SH-SY5Y (cell line): ENCODE data around the gene NRF1.

Source experiments
- GATA2 ChIP-seq: IDR thresholded peaks from 2 replicates; pipeline ENCODE4 v1.6.1; 2011; ENCODE audit warnings: mild to moderate bottlenecking, low read depth, low read length
- GATA3 ChIP-seq: IDR thresholded peaks from 2 replicates; pipeline ENCODE4 v1.6.1; 2011; ENCODE audit warnings: low read depth, mild to moderate bottlenecking, low read length, moderate library complexity

NRF1 gene

DNA sequence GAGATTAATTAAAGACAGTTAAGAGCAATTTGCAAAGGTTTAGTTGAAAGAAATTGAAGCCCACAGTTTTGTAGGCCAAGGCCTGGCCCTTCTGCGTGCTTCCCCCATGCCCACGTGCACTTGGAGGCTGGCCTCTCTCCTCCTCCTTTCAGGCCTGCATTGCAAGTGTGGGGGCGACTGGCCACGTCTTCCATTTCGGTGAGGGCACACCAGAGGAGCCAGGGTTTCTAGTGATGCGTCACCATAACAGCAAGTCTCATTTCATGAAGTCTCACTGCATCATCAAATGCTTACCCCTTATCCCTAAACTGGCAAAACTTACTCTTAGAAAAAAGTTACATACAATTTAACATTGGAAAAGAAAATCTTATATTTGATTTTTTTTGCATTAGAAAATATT lies 141.2 kb downstream of the NRF1 start:
- no peak for TF ChIP-seq GATA2

DNA sequence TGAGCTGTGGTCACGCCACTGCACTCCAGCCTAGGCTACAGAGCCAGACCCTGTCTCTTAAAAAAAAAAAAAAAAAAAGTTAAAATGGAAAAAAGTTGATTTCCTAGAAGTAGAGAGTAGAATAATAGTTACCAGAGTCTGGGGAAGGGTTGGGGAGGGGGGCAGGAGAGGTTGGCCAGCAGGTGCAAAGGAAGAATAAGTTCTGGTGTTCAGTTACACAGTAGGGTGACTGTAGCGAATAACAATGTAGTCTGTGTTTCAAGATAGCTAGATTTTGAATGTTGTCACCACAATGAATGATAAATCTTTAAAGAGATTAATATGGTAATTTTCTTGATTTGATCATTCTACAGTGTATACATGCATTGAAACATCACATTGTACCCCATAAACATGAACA lies 142.9 kb downstream of the NRF1 start:
- TF ChIP-seq GATA3 = no peak
- no peak for TF ChIP-seq GATA2

DNA sequence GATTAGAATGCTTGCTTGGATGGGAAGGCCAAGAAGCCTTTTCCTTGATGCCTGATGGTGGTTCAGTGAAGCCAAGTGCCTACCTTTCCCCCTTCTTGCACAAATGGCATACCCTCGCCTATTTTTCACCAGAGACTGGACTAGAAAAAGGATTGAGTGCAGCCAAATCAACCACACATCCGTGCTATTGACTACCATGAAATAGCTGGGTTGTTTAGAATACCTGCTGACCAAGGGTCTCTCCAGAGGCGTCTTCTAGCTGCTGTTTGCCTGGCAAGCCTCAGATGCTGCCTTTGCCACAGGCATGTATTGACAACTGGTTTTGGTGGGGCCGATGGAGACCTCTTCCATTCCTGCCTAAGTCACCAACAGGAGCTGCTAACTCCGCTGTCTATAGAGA lies 146.5 kb downstream of the NRF1 start:
- no peak for TF ChIP-seq GATA2
- TF ChIP-seq GATA3 = no peak

DNA sequence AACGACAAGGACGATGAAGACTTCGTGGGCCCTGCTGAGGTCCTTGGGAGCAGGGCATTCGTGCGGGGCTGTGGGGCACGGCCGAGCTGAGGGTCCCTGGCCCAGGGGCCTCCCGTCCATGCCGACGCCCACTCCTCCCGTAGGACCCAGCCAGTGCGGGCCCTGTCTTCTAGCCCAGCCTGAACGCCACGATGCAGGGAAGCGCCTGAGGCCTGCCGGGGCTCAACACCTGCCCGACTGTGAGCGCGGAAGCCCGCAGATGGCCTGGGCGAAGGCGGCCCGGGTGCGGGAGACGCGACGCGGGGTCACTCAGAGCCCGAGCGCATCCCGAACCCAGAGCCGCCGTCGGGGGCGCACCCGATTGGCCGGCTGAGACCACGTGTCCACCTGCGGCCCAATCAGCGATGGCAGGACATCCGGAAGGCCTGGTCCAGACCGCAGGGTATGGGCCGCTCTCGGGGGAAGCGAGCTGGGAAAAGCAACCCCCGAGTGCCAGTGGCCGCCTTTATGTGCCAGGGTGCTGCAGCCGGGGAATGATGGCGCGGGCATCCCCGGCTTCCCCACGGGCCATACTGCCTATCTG lies 151.0 kb downstream of the NRF1 start:
- no peak for TF ChIP-seq GATA2
- TF ChIP-seq GATA3 = no peak

DNA sequence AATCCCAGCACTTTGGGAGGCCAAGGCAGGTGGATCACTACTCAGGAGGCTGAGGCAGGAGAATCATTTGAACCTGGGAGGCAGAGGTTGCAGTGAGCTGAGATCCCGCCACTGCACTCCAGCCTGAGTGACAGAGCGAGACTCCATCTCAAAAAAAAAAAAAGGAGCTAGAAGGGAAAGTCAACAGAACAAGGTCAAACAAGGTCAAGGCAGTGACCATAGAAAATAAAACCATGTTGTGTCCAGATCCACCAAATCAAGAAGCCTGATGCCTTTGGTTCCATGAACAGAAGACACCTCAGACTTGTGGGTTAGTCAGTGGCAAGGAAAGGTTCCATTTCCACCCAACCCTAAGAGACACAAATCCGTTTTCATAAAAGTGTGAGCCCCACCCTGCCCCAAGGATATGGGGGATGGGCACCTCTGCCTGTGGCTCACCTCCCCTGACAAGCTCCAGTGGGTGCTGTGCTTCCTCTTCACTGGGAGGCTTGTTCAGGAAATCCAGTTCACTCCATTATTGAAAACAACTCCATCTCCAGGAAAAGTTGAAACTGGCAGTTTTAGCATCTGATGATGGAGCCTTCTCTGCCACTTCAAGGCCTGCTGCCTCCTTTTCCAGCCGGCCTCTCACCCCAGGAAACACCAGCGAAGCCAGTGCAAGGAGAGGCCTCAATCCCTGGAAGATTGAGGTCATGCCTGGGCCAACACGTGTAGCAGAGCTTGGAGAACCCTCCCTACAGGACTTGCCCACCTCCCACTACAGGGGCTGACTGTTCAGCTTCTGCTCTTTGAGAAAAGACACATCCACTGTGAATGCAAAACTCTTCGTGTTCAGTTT lies 152.9 kb downstream of the NRF1 start:
- TF ChIP-seq GATA3 (no peak), GATA2 (no peak)

DNA sequence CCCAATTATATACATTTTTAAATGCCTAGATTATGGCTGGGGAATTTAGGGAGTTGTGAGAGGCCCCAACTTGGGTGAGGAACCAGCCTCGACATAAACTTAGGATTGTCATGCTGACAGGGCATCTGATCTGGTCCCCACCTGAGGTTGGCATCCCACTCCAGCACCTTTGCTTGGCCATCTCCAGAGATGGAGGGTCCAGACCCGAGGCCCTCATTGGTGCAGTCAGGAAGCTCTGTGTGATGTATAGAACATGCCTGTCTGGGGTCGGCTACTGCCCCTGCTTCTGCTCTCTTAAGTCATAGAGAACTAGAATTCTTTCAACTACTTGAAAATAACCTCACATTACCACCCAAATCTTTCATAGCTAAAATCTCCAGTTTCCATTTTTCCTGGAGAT lies 153.8 kb downstream of the NRF1 start:
- no peak for TF ChIP-seq GATA3
- TF ChIP-seq GATA2 = no peak

DNA sequence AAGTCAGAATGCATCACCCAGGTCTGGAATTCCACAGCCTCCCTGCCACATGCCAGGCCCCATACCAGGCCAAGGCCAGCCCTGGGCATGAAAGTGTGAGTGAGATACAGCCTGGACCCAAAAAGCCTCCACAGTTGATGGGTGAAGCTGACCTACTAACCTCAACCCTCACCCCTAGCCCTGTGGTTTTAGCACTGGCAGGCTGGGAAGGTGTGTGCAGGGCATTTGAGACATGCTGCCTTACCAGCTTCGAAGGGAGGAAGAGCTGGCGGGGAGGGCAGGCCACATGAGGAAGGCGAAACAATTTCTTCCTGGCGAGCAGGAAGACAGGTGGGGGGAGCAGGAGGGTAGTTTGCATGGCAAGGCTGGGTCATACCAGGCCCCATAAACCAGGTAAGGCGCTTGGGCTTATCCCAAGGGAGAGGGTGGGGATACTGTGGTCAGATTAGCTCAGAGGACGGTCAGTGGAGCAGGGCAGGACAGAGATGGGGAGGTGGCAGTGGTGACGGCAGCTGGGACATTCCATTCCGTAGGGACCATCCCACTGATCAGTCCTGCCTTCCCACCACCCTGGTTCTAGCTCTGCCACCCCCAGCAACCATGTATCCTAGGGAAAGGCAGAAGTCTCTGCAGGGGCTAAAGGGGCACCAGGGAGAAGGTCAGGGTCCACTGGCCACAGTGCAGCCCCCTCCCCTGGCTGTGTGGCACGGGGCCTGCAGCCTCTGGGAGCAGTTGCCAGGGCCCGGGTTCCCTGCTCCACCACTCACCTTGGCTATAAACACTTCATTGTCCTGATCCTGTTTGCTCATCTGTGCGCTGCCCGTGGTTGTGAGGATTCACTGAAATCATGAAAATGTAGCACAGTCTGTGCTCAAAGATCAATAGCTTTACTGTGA lies 155.8 kb downstream of the NRF1 start:
- TF ChIP-seq GATA3 = no peak
- TF ChIP-seq GATA2 = no peak

DNA sequence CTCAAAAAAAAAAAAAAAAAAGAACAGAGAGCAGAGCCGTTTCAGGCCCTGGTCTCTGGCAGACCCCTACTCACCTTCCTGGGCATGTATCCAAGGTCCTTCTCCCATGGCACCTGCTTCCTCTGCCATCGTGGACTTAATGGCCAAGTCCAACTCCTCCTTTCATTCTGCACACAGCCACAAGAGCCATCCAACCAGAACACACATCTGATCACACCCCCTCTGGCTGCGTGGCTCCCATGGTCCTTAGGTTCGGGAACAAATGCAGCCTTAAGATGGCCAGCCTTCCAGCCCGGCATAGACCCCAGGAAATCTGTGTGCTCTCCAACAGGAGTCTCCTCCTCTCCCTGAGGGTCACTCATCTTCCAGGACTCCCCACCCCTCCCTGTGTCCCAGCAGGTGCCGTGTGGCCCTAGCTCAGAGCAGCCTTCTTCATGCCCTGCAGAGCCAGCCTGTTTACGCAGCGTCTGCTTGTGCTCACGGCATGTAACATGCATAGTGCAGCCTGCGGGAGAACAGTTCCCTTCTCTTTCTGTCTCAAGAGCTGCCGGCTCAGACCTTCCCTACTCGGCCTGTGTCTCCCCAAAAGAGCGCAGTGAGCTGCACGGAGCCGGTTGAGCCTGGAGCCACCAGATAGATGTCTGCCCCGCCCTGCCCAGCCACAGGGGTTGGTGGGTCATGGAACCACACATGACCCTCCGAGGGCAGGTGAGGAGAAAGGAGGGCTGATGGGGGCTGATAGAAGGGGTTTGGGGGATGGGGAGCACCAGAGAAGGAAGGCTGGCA lies 157.3 kb downstream of the NRF1 start:
- TF ChIP-seq GATA2 = no peak
- no peak for TF ChIP-seq GATA3

DNA sequence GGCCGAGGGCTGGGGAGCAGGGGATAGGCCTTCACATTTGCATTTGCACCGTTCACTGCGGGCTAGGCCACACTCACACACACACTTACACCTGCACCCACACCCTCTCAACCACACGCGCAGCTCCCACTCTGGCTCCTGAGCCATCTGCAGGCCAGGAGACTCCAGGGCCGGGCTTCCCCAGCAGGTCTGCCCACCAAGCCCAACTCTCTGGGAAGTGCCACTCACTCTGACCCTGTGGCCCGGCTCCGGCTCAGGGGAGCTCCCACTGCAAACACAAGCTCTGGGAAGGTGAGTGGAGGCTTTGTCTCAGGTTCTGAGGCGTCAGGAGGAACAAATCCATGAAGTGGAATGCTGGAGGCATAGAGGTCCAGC lies 157.9 kb downstream of the NRF1 start:
- TF ChIP-seq GATA2 = no peak
- no peak for TF ChIP-seq GATA3

DNA sequence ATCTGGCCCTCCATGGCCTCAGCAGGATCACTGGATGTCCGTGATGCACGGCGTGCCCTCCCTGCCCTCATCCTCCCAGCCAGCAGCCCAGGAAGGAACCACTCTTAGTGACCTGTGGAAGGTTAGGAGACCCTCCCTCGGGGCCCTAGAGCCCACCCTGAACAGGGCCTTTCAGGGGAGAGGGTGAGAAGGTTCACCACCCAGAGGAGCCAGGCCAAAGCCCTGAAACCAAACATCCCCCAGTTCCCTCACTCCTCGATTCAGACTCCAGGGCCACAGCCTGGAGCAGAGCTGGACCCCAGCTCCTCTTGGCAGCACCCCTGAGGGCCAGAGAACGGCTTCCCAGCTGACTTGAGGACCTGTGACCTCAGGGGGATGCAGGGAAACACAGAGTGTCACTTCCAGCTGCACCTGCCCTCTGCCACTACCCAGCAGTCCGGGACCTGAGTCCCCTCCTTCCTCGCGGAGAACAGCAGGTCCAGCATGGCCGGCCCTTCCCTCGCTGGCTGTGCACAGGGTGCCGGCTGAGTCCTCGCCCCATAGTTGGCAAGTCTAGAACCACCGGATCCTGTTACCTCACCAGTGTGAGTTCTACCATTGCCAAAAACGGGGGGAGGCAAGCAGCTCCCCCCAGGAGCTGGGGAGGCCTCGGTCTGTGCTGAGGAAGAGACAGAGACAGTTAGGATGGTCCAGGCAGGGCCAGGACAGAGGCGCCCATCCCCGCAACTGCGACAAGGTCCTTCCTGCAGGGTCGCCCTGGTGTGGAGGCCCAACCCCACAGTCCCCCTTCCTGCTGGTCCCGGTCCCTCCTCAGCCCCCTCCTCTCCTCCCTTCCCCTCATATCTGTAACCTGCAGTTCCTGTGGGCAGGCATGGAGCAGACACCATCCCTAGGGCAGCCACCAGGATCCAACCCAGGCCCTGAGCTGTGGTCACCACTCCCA lies 158.6 kb downstream of the NRF1 start:
- TF ChIP-seq GATA2 (no peak), GATA3 (no peak)

DNA sequence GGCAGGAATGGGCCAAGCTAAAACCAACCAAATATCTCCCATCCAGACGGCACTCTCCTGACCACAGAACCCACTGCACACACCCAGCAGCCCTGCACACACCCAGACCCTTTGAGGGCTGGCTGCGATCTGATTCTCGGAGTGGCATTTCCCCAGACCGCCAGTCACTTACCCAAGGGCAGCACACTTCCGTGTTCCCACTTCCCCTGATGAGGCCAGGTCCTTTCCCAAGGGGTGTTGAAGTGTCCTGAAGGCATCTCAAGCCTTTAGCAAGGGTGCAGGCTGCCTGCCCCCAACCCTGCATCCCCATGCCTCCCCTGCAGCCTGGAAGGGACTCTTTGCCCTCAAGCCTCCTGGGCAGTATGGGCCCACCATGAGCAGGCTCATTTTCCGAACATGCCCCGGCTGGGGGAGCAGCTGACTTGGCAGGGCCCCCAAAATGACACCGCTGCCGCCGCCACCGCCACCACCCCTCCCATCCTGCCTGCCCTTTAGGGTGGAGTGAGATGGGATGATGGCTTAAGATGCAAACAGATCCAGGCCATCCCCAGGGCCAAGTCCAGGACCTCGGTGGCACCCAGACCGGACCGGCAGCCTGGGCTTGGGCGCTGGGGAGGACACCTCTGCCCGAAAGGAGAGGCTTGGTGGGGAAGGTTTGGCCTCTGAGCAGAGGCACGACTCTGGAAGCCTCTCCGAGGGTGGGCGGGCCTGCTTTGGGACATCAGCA lies 159.8 kb downstream of the NRF1 start:
- TF ChIP-seq GATA2 (no peak), GATA3 (no peak)

DNA sequence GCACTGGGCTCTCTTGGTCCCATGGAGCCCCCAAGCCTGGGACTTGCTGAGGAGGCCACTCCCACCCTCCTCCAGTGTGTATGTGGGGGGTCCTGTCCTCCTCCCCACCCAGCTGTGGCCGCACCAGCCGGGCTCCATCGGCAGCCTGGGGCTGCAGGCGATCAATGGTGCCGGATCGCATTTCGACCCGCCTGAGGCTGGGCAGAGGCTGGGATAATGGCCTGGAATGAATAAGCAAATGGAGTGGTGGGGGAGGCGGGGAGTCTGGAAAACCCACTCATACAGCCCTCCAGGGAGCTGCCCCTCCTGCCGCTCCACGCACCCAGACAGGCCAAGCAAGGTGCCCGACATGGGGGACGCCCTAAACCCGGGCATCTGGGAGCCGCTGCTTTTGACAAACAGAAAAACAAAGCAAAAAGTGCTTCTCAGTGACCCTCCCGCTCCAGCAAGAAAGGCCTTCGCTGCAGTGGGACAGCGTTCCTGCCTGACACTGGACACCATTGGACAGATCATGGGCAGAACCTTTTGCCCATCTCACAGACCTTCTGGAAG lies 160.5 kb downstream of the NRF1 start:
- TF ChIP-seq GATA3 (no peak), GATA2 (no peak)
